ENCODE measurements around the gene ITPR2. TPM values are rescaled to one million over a fixed set of nuclear protein-coding genes. Genes with fewer than 3 reads are reported as not detected.

The ITPR2 gene
- total and polyA plus RNA-seq, 2 of the 13 experiments (the other 11 are each of a cell fraction or from before 2014, with no cell fraction given), result 31.9 to 81.9 TPM

- TF ChIP-seq ZNF83 (CRISPR knock-in tag; IDR thresholded peaks at IDR 0.05; ENCODE audit: borderline replicate concordance) (no peak), KDM2A (CRISPR knock-in tag; IDR thresholded peaks at IDR 0.05; ENCODE audit: borderline replicate concordance, low read depth) (no peak), ZEB1 (IDR thresholded peaks at IDR 0.05; ENCODE audit: insufficient replicate concordance, low read depth) (no peak), ZFP37 (CRISPR knock-in tag; IDR thresholded peaks at IDR 0.05; ENCODE audit: borderline replicate concordance) (no peak), TBX3 (IDR thresholded peaks at IDR 0.05; ENCODE audit: borderline replicate concordance) (no peak), ZNF451 (CRISPR knock-in tag; IDR thresholded peaks at IDR 0.05) (no peak), CEBPB (IDR thresholded peaks at IDR 0.05; ENCODE audit: borderline replicate concordance, low read depth, low read length) (no peak), ZNF816 (CRISPR knock-in tag; IDR thresholded peaks at IDR 0.05; ENCODE audit: borderline replicate concordance) (no peak), HOXA5 (CRISPR knock-in tag; IDR thresholded peaks at IDR 0.05) (no peak)
Measured at GRCh38 chr12:26287671-26288381, 545.2 kb downstream of the ITPR2 start (continued).

Small RNA genes lying within 50 kb of the gene (small RNA-seq; reads per million reads assigned to genes)
- 0 reads per million in 3 experiments for gene RNA5SP354 (ENCODE audit: insufficient read depth in 2 of 3, insufficient read length in 3 of 3, low read depth in 2 of 3, low replicate concordance in 1 of 3)

Other genes with a start within 250 kb of the ITPR2 start
- 43.7 and 62.3 TPM in 2 replicates for gene INTS13, start 104.8 kb upstream of the ITPR2 start, total RNA-seq (2016; rRNA removed; fragmentation: Illumina TruSeq; extraction: Trizol)
- gene INTS13, start 104.8 kb upstream of the ITPR2 start, polyA plus RNA-seq (2011; rRNA removed), result 11.4 and 16.3 TPM in 2 replicates
- gene FGFR1OP2, start 105.3 kb upstream of the ITPR2 start, total RNA-seq (2016; rRNA removed; fragmentation: Illumina TruSeq; extraction: Trizol), result 38.1 and 47.3 TPM in 2 replicates
- gene FGFR1OP2, start 105.3 kb upstream of the ITPR2 start, polyA plus RNA-seq (2011; rRNA removed), result 16.7 and 18.3 TPM in 2 replicates
- 94.4 and 116 TPM in 2 replicates for gene TM7SF3, start 181.2 kb upstream of the ITPR2 start, total RNA-seq (2016; rRNA removed; fragmentation: Illumina TruSeq; extraction: Trizol)
- gene TM7SF3, start 181.2 kb upstream of the ITPR2 start, polyA plus RNA-seq (2011; rRNA removed), result 92.4 and 142 TPM in 2 replicates
- 34.1 and 56.0 TPM in 2 replicates for gene MED21, start 189.4 kb upstream of the ITPR2 start, total RNA-seq (2016; rRNA removed; fragmentation: Illumina TruSeq; extraction: Trizol)
- 19.2 and 19.4 TPM in 2 replicates for gene MED21, start 189.4 kb upstream of the ITPR2 start, polyA plus RNA-seq (2011; rRNA removed)
- gene C12orf71, start 249.4 kb upstream of the ITPR2 start, total RNA-seq (2016; rRNA removed; fragmentation: Illumina TruSeq; extraction: Trizol), result not detected in 2 replicates
- not detected in 2 replicates for gene C12orf71, start 249.4 kb upstream of the ITPR2 start, polyA plus RNA-seq (2011; rRNA removed)